KOPT-K1 (cell line): ENCODE results near the gene PLD1.
"Not testable (repeated sequence)": the region's sequence is repeated elsewhere in the genome, so short reads cannot be mapped to it uniquely, and the experiment has no call there.

Experiments used
- H3K27ac ChIP-seq: fragments of 200-600 bp; sonication (generic); 2 replicates; pipeline ENCODE4 v1.5.1; 2016; ENCODE audit warnings: antibody characterized with exemption, mild to moderate bottlenecking, low read depth, low read length; ENCODE audit not compliant: poor library complexity, severe bottlenecking
- H3K36me3 ChIP-seq: fragments of 200-600 bp; sonication (generic); 2 replicates; pipeline ENCODE4 v1.5.1; 2017; ENCODE audit warnings: antibody characterized with exemption, mild to moderate bottlenecking, low read length, moderate library complexity; ENCODE audit not compliant: insufficient read depth
- H3K9me3 ChIP-seq: fragments of 200-600 bp; sonication (generic); 2 replicates; pipeline ENCODE4 v1.5.1; 2017; ENCODE audit warnings: antibody characterized with exemption, low read length, mild to moderate bottlenecking; ENCODE audit not compliant: insufficient read depth, poor library complexity, severe bottlenecking

The PLD1 gene

GRCh38 chr3:171712171-171712938 lies 97.9 kb downstream of the PLD1 start:
- no peak overlapping the region for H3K27ac ChIP-seq
- no peaks in the 10 kb centered on the region for H3K9me3 ChIP-seq
- H3K36me3 ChIP-seq, result no peaks in the 10 kb centered on the region

- no peak overlapping the region for H3K27ac ChIP-seq
- H3K36me3 ChIP-seq, result no peaks in the 10 kb centered on the region
- H3K9me3 ChIP-seq, result no peaks in the 10 kb centered on the region
Measured at GRCh38 chr3:171711461-171712170, 98.7 kb downstream of the PLD1 start.

- Histone ChIP-seq H3K27ac (no peak overlapping the region), H3K9me3 (no peaks in the 10 kb centered on the region), H3K36me3 (no peaks in the 10 kb centered on the region)
Measured at GRCh38 chr3:171710359-171710758, 99.9 kb downstream of the PLD1 start.

- Histone ChIP-seq H3K9me3 (peaks cover 3% of the 10 kb centered on the region), H3K36me3 (no peaks in the 10 kb centered on the region), H3K27ac (no peak overlapping the region)
Measured at GRCh38 chr3:171704814-171705213, 105.5 kb downstream of the PLD1 start.

- Histone ChIP-seq H3K27ac (no peak overlapping the region), H3K9me3 (peaks cover 3% of the 10 kb centered on the region), H3K36me3 (no peaks in the 10 kb centered on the region)
Measured at GRCh38 chr3:171704002-171704401, 106.3 kb downstream of the PLD1 start.

GRCh38 chr3:171703144-171703543 lies 107.1 kb downstream of the PLD1 start:
- no peak overlapping the region for H3K27ac ChIP-seq
- peaks cover 3% of the 10 kb centered on the region for H3K9me3 ChIP-seq
- H3K36me3 ChIP-seq, result no peaks in the 10 kb centered on the region

GRCh38 chr3:171700653-171701052 lies 109.6 kb downstream of the PLD1 start:
- H3K36me3 ChIP-seq, result no peaks in the 10 kb centered on the region
- H3K9me3 ChIP-seq, result peaks cover 3% of the 10 kb centered on the region
- H3K27ac ChIP-seq, result no peak overlapping the region

- Histone ChIP-seq H3K27ac (no peak overlapping the region), H3K36me3 (no peaks in the 10 kb centered on the region), H3K9me3 (peaks cover 3% of the 10 kb centered on the region)
Measured at GRCh38 chr3:171700157-171700556, 110.1 kb downstream of the PLD1 start.

GRCh38 chr3:171699601-171700000 lies 110.7 kb downstream of the PLD1 start:
- Histone ChIP-seq H3K36me3 (no peaks in the 10 kb centered on the region), H3K9me3 (peaks cover 3% of the 10 kb centered on the region), H3K27ac (no peak overlapping the region)

- no peaks in the 10 kb centered on the region for H3K36me3 ChIP-seq
- no peaks in the 10 kb centered on the region for H3K9me3 ChIP-seq
- H3K27ac ChIP-seq, result no peak overlapping the region
Measured at GRCh38 chr3:171696805-171697204, 113.5 kb downstream of the PLD1 start.

GRCh38 chr3:171695426-171695825 lies 114.9 kb downstream of the PLD1 start:
- H3K36me3 ChIP-seq, result no peaks in the 10 kb centered on the region

GRCh38 chr3:171694888-171695287 lies 115.4 kb downstream of the PLD1 start:
- Histone ChIP-seq H3K9me3 (no peaks in the 10 kb centered on the region), H3K36me3 (no peaks in the 10 kb centered on the region)

More at GRCh38 chr3:171695426-171695825, 114.9 kb downstream of the PLD1 start:
- H3K27ac ChIP-seq, result no peak overlapping the region
- no peaks in the 10 kb centered on the region for H3K9me3 ChIP-seq

GRCh38 chr3:171692551-171692950 lies 117.7 kb downstream of the PLD1 start:
- not testable (repeated sequence) for H3K36me3 ChIP-seq

More at GRCh38 chr3:171694888-171695287, 115.4 kb downstream of the PLD1 start:
- no peak overlapping the region for H3K27ac ChIP-seq

GRCh38 chr3:171691485-171691884 lies 118.8 kb downstream of the PLD1 start:
- Histone ChIP-seq H3K36me3 (no peaks in the 10 kb centered on the region), H3K9me3 (no peaks in the 10 kb centered on the region), H3K27ac (no peak overlapping the region)

More at GRCh38 chr3:171692551-171692950, 117.7 kb downstream of the PLD1 start:
- not testable (repeated sequence) for H3K27ac ChIP-seq, H3K9me3 ChIP-seq

GRCh38 chr3:171690281-171690680 lies 120.0 kb downstream of the PLD1 start:
- H3K27ac ChIP-seq, result no peak overlapping the region
- H3K36me3 ChIP-seq, result no peaks in the 10 kb centered on the region
- no peaks in the 10 kb centered on the region for H3K9me3 ChIP-seq

GRCh38 chr3:171688593-171688992 lies 121.7 kb downstream of the PLD1 start:
- no peaks in the 10 kb centered on the region for H3K9me3 ChIP-seq

More at GRCh38 chr3:171688593-171688992, 121.7 kb downstream of the PLD1 start:
- Histone ChIP-seq H3K27ac (no peak overlapping the region), H3K36me3 (no peaks in the 10 kb centered on the region)
